LoVo (cell line): ENCODE data around the gene CCDC82.
A peak's percentile ranks its signal among the peaks of the same experiment; 100 is the strongest.

Experiments
- DNase-seq: peaks from one replicate; pipeline ENCODE4 v3.0.0-alpha.2; 2016; ENCODE audit warnings: low spot score

The CCDC82 gene

GRCh38 chr11:96306933-96307775, 82.6 kb downstream of the CCDC82 start:
- DNase-seq: peak; percentile 94

GRCh38 chr11:96306600-96306932, 83.1 kb downstream of the CCDC82 start:
- DNase-seq: no peak

- no peak for DNase-seq
These were observed 83.6 kb downstream of the CCDC82 start for GRCh38 chr11:96306071-96306470.

GRCh38 chr11:96303980-96304379, 85.7 kb downstream of the CCDC82 start:
- DNase-seq: no peak

- DNase-seq: peak; percentile 70
These were observed 86.6 kb downstream of the CCDC82 start for GRCh38 chr11:96303064-96303463.
